GM12878 (cell line): ENCODE measurements around the gene LGALS1. TPM values are rescaled to one million over a fixed set of nuclear protein-coding genes. Genes with fewer than 3 reads are reported as not detected.
A peak's percentile ranks its signal among the peaks of the same experiment; 100 is the strongest.

Source experiments
- ATAC-seq: fragments of 200-7000 bp; cut with Tn5 transposase; 3 replicates; pipeline ENCODE4 v1.9.1; 2020; ENCODE audit warnings: mild to moderate bottlenecking, moderate library complexity
- BruUV-seq: library from RNA; stranded (reverse); fragments of 400-500 nt; replicated peaks from 2 replicates; lab custom pipeline; 2021; lab: Mats Ljungman, UMichigan
- CTCF ChIA-PET: fragments of 300-600 bp; sonication (Branson Sonifier 250); formaldehyde crosslinking; extraction: SDS; loops from one replicate; lab custom pipeline; 2021; ENCODE audit warnings: inconsistent platforms; lab: Yijun Ruan, JAX
- POLR2A ChIA-PET: fragments of 350-600 bp; formaldehyde crosslinking; extraction: SDS; loops from one replicate; lab custom pipeline; 2021; ENCODE audit warnings: inconsistent platforms; lab: Charles Lee
- RAD21 ChIA-PET: fragments of 300-600 bp; sonication (Branson Sonifier 250); formaldehyde crosslinking; loops from one replicate; lab custom pipeline; 2023; ENCODE audit warnings: antibody characterized with exemption; ENCODE audit not compliant: unreplicated experiment; lab: Charles Lee
- SMC1A ChIA-PET: fragments of 300-600 bp; sonication (Branson Sonifier 250); formaldehyde crosslinking; loops from one replicate; lab custom pipeline; 2023; ENCODE audit not compliant: unreplicated experiment, uncharacterized antibody; lab: Charles Lee
- DNase-seq: peaks from one replicate; pipeline ENCODE4 v3.0.0-alpha.2; 2011; ENCODE audit warnings: low read depth, low spot score
- FAIRE-seq: peaks from 3 replicates; lab custom pipeline; 2011; peaks lifted over from hg19 to GRCh38; lab: Jason Lieb, UNC
- H2AFZ ChIP-seq: 2 replicates; pipeline ENCODE4 v1.6.0; 2011; ENCODE audit warnings: low read depth, low read length, control low read depth; ENCODE audit not compliant: control insufficient read depth
- H3K27ac ChIP-seq: 2 replicates; pipeline ENCODE4 v1.5.1; 2011; ENCODE audit warnings: control low read depth; ENCODE audit not compliant: control insufficient read depth, insufficient read depth
- H3K27me3 ChIP-seq, 2 experiments: replicated peaks in 1 of 2; 2 replicates each; pipeline versions ENCODE4 v1.6.0 to v1.6.1; 2011; ENCODE audit warnings: low read length in 1 of 2; ENCODE audit not compliant: control insufficient read depth in 2 of 2, insufficient read depth in 2 of 2
- H3K36me3 ChIP-seq, 2 experiments: 2 replicates each; pipeline ENCODE4 v1.5.1; 2011; ENCODE audit warnings: low read length in 1 of 2; ENCODE audit not compliant: control insufficient read depth in 2 of 2, insufficient read depth in 2 of 2
- H3K4me1 ChIP-seq: 2 replicates; pipeline ENCODE4 v1.6.1; 2011; ENCODE audit warnings: mild to moderate bottlenecking, low read length, moderate library complexity, mixed read lengths; ENCODE audit not compliant: control insufficient read depth, insufficient read depth
- H3K4me2 ChIP-seq: 2 replicates; pipeline ENCODE4 v1.6.0; 2011; ENCODE audit warnings: control low read depth; ENCODE audit not compliant: control insufficient read depth, insufficient read depth
- H3K4me3 ChIP-seq: fragments of 200-600 bp; sonication (generic); 2 replicates; pipeline ENCODE4 v1.5.1; 2016
- H3K79me2 ChIP-seq: 2 replicates; pipeline ENCODE4 v1.6.0; 2011; ENCODE audit warnings: low read length; ENCODE audit not compliant: control insufficient read depth, insufficient read depth
- H3K9ac ChIP-seq: 2 replicates; pipeline ENCODE4 v1.8.0; 2011; ENCODE audit warnings: low read length, control low read depth, mixed read lengths; ENCODE audit not compliant: control insufficient read depth, insufficient read depth
- H3K9me3 ChIP-seq: replicated peaks from 3 replicates; pipeline ENCODE4 v1.5.1; 2011; ENCODE audit warnings: mild to moderate bottlenecking, low read length; ENCODE audit not compliant: control insufficient read depth, insufficient read depth
- H4K20me1 ChIP-seq: 2 replicates; pipeline ENCODE4 v1.6.0; 2011; ENCODE audit not compliant: control insufficient read depth, insufficient read depth
- CBFB ChIP-seq: IDR thresholded peaks from 2 replicates; pipeline ENCODE4 v1.6.1; 2016; ENCODE audit warnings: antibody characterized with exemption, low read depth
- CREB1 ChIP-seq: IDR thresholded peaks from 2 replicates; pipeline ENCODE4 v1.6.1; 2012; ENCODE audit warnings: low read depth, mild to moderate bottlenecking, inconsistent platforms
- FOS ChIP-seq: IDR thresholded peaks from 3 replicates; pipeline ENCODE4 v1.6.1; 2011; ENCODE audit warnings: borderline replicate concordance; ENCODE audit not compliant: insufficient read length; ENCODE audit errors: extremely low read depth
- IRF3 ChIP-seq: fragments of 450-650 bp; IDR thresholded peaks from 2 replicates; pipeline ENCODE4 v1.6.1; 2014; ENCODE audit warnings: mild to moderate bottlenecking
- JUND ChIP-seq: IDR thresholded peaks from 2 replicates; pipeline ENCODE4 v1.6.1; 2012; ENCODE audit warnings: low read depth, mild to moderate bottlenecking, low read length, improper control_type of control experiment, moderate library complexity
- KDM1A ChIP-seq: fragments of 200-600 bp; sonication (generic); IDR thresholded peaks from 2 replicates; pipeline ENCODE4 v1.6.1; 2016; ENCODE audit warnings: borderline replicate concordance
- MLLT1 ChIP-seq: fragments of 450-650 bp; IDR thresholded peaks from 2 replicates; pipeline ENCODE4 v1.6.1; 2016; ENCODE audit warnings: mild to moderate bottlenecking
- NKRF ChIP-seq: fragments of 450-650 bp; conservative IDR thresholded peaks from 2 replicates; pipeline ENCODE4 v1.6.1; 2017; ENCODE audit warnings: mild to moderate bottlenecking, moderate library complexity
- RAD21 ChIP-seq: IDR thresholded peaks from 2 replicates; pipeline ENCODE4 v1.6.1; 2011; ENCODE audit warnings: mild to moderate bottlenecking, low read depth, low read length, moderate library complexity; ENCODE audit not compliant: insufficient read depth
- RAD51 ChIP-seq: fragments of 450-650 bp; IDR thresholded peaks from 2 replicates; pipeline ENCODE4 v1.6.1; 2016; ENCODE audit warnings: moderate library complexity, mild to moderate bottlenecking, inconsistent platforms
- SPI1 ChIP-seq: IDR thresholded peaks from 2 replicates; pipeline ENCODE4 v1.6.1; 2011; ENCODE audit warnings: low read depth, mild to moderate bottlenecking, low read length, moderate library complexity, borderline replicate concordance; ENCODE audit not compliant: insufficient read depth
- SREBF1 ChIP-seq: IDR thresholded peaks from 2 replicates; pipeline ENCODE4 v1.6.1; 2012; ENCODE audit warnings: mild to moderate bottlenecking, low read length
- TCF12 ChIP-seq: IDR thresholded peaks from 2 replicates; pipeline ENCODE4 v1.6.1; 2011; ENCODE audit warnings: low read depth, mild to moderate bottlenecking, low read length
- ZSCAN29 ChIP-seq: fragments of 450-650 bp; IDR thresholded peaks from 2 replicates; pipeline ENCODE4 v1.6.1; 2017; ENCODE audit warnings: mild to moderate bottlenecking, moderate library complexity
- WGBS: methylation state at CpG from one replicate; pipeline ENCODE4 v1.1.6; 2016; ENCODE audit warnings: low lambda C conversion rate; ENCODE audit not compliant: insufficient replicate concordance, insufficient coverage; ENCODE audit errors: missing lambda C conversion rate; 5-methylcytosine and 5-hydroxymethylcytosine counted together
- in situ Hi-C: fragments of 300-500 bp; cut with MboI; formaldehyde crosslinking; loops from 9 replicates; pipeline ENCODE4 v1.14.3; 2018; ENCODE audit warnings: mixed read lengths
- intact Hi-C: fragments of 100-400 bp; cut with micrococcal nuclease; formaldehyde crosslinking; loops from one replicate; pipeline ENCODE4 v1.14.2; 2022; ENCODE audit not compliant: unreplicated experiment
- polyA plus RNA-seq, 11 experiments: library from polyadenylated mRNA; depleted of rRNA in 4 of 11; unstranded in 6 of 11; stranded (reverse) in 5 of 11; fragments of >200 nt; fragmentation: Nextera tagmentation in 4 of 11; fragmentation: Illumina TruSeq in 1 of 11; extraction: Ambion mirVana in 4 of 11; extraction: Trizol in 1 of 11; gene quantifications; 1 replicate in 1 of 11; 2 replicates in 10 of 11; pipeline versions ENCODE4 v1.2.1 to v1.2.3, GENCODE V29; 2011 to 2016; ENCODE audit warnings: inconsistent platforms in 2 of 11, missing spikeins in 2 of 11, low read depth in 1 of 11
- total RNA-seq, 4 experiments: library from RNA; depleted of rRNA in 3 of 4; stranded (reverse); fragments of >200 nt in 3 of 4; fragmentation: Illumina TruSeq in 1 of 4; extraction: Trizol in 1 of 4; gene quantifications; 2 replicates each; pipeline versions ENCODE4 v1.2.1 to v1.2.3, GENCODE V29; 2013 to 2021
- TF ChIP-seq, protein P1 (sequence below): IDR thresholded peaks from 2 replicates; pipeline ENCODE4 v1.6.1; 2011; ENCODE audit warnings: low read depth, low read length, improper control_type of control experiment, borderline replicate concordance

Gene LGALS1
- total and polyA plus RNA-seq, 10 of the 15 experiments (the other 5 are each of a cell fraction or from before 2014, with no cell fraction given), result 312 to 1,889 (median 706) TPM

DNA sequence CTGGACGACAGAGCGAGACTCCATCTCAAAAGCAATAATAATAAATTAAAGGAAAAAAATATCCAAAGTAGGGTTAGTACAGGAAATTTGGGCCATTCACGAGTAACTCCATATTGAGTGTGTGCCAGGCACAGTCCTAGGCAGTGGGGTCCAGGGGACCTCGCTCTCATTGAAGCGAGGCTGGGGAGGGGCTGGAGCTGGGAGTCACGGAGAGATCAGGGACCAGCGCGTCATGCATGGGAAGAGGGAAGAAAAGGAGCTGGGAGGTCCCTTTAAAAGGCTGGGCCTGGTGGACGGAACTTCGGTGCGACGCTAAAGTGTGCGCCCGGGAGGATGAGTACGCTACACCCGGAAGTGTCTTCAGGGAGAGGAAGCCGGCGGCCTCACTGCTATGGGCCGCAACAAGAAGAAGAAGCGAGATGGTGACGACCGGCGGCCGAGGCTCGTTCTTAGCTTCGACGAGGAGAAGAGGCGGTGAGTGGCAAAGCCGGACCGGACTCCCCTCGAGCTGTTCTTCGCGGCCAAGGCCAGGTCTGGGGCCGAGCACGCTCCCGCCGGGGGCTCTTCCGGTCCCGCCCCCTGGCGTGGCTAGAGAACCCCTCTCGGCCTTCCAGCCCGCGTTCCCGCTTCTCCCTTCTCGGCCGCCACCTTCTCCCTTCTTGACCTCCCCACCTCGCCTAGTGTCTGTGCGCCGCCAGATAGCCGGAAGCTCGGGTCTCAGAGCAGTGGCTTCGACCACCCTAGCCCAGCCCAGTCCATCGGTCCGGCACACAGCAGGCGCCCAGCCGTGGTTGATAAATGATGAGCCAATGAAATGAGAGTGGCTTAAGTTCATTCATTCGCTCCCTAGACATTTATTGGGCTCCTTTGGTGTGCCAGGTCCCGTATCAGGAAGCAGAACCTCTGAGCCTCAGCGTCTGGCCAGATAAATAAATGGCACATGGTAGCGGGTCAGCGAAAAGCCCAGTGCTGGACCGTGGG is 10.9 kb downstream of the LGALS1 start, which contains the start of gene NOL12:
Gene NOL12, plus strand, starts transcription at position 342 of the 981 bp plus-strand sequence. Its CDS starts 50 bp downstream, at position 392.
- peak within 1 kb of the TSS; percentile 89 for H3K27ac ChIP-seq
- TF ChIP-seq JUND, result 0 out of 2 replicates have a peak, but pooled peaks have one; percentile 3
- peak; percentile 51; the same call in 1 of the 2 replicates for TF ChIP-seq MLLT1
- no peak; the same call in 1 of the 2 replicates for TF ChIP-seq SREBF1
- no peak for TF ChIP-seq KDM1A
- TF ChIP-seq ZSCAN29, result no peak
- no peak for TF ChIP-seq FOS
- peak; percentile 30 for TF ChIP-seq SPI1
- no peak for TF ChIP-seq IRF3
- peak; percentile 42; the same call in 1 of the 2 replicates for TF ChIP-seq CBFB
- 0 out of 2 replicates have a peak, but pooled peaks have one; percentile 25 for TF ChIP-seq TCF12
- no peak for TF ChIP-seq RAD21
- TF ChIP-seq CREB1, result peak; percentile 87
- TF ChIP-seq, protein P1, sequence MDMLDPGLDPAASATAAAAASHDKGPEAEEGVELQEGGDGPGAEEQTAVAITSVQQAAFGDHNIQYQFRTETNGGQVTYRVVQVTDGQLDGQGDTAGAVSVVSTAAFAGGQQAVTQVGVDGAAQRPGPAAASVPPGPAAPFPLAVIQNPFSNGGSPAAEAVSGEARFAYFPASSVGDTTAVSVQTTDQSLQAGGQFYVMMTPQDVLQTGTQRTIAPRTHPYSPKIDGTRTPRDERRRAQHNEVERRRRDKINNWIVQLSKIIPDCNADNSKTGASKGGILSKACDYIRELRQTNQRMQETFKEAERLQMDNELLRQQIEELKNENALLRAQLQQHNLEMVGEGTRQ, result no peak
- no peak for TF ChIP-seq RAD51
- TF ChIP-seq NKRF, result peak; percentile 91

More for the DNA sequence above, 10.9 kb downstream of the LGALS1 start, which contains the start of gene NOL12:
- DNase-seq, result peak; percentile 72
- Histone ChIP-seq H3K4me1 (peaks cover 17% of the 10 kb centered on the region), H3K4me3 (peak within 1 kb of the TSS; percentile 100), H2AFZ (peak within 1 kb of the TSS; percentile 99), H3K9ac (peak within 1 kb of the TSS; percentile 89), H3K9me3 (no peaks in the 10 kb centered on the region), H3K36me3 (peaks cover 5 to 13% of the 10 kb centered on the region in 2 experiments; a peak in 3 of 4 replicates), H4K20me1 (no peaks in the 10 kb centered on the region), H3K27me3 (no peaks in the 10 kb centered on the region), H3K79me2 (peaks cover 18% of the 10 kb centered on the region), H3K4me2 (peak within 1 kb of the TSS; percentile 84)
- SMC1A ChIA-PET, result interaction anchor here (0.8 to 8.9 kb wide), 6 partner anchors 9 to 158 kb away, joined by 3 to 157 read pairs (median 4); partner anchors contain the start of genes ANKRD54, GGA1 and PDXP
- intact Hi-C loops, result no loop called here
- BruUV-seq, result no TSS peak
- ATAC-seq, result peak; percentile 90
- CTCF ChIA-PET, result interaction anchor here (0.5 to 19.9 kb wide), 7 partner anchors 11 to 200 kb away, joined by 3 to 414 read pairs (median 167); partner anchors contain the start of genes GGA1, LGALS1, PDXP and SH3BP1
- POLR2A ChIA-PET, result interaction anchor here (0.6 to 14.0 kb wide), 10 partner anchors 10 to 969 kb away, joined by 3 to 209 read pairs (median 4); partner anchors contain the start of genes GCAT, GGA1, LGALS1 and PDXP
- FAIRE-seq, result peak; percentile 90
- RAD21 ChIA-PET, result interaction anchor here (0.8 to 7.6 kb wide), 11 partner anchors 9 to 121 kb away, joined by 3 to 164 read pairs (median 4); partner anchors contain the start of genes GCAT, GGA1 and PDXP
- in situ Hi-C loops, result no loop called here
- 3% methylated on average over 61 of the region's 62 CpGs for WGBS
